ENCODE results near the gene SPTBN4.
"Not testable (repeated sequence)": the region's sequence is repeated elsewhere in the genome, so short reads cannot be mapped to it uniquely, and the experiment has no call there.

The SPTBN4 gene

GRCh38 chr19:40465557-40466218, 1.1 kb upstream of the SPTBN4 start, which contains the start of gene BLVRB:
BLVRB (minus strand) TSS chr19:40465745; CDS start chr19:40465688, 57 bp downstream.
- DNase-seq: peak; percentile 99

- DNase-seq: peak; percentile 69
These were observed 399 bp upstream of the SPTBN4 start for GRCh38 chr19:40466219-40466984.

- DNase-seq: no peak
These were observed 2.2 kb downstream of the SPTBN4 start for GRCh38 chr19:40469011-40469410.

- DNase-seq: no peak
These were observed 4.3 kb downstream of the SPTBN4 start for GRCh38 chr19:40471111-40471510.

- DNase-seq: no peak
These were observed 5.7 kb downstream of the SPTBN4 start for GRCh38 chr19:40472516-40472915.

GRCh38 chr19:40474737-40475136, 7.9 kb downstream of the SPTBN4 start:
- no peak for DNase-seq

- DNase-seq: not testable (repeated sequence)
These were observed 9.3 kb downstream of the SPTBN4 start for GRCh38 chr19:40475878-40476644.

GRCh38 chr19:40486017-40486416, 19.2 kb downstream of the SPTBN4 start:
- DNase-seq: no peak

- no peak for DNase-seq
These were observed 23.1 kb downstream of the SPTBN4 start for GRCh38 chr19:40489882-40490230.

GRCh38 chr19:40492274-40492673, 25.5 kb downstream of the SPTBN4 start:
- no peak for DNase-seq

GRCh38 chr19:40493778-40494177, 27.0 kb downstream of the SPTBN4 start:
- DNase-seq: no peak

- no peak for DNase-seq
These were observed 27.5 kb downstream of the SPTBN4 start for GRCh38 chr19:40494191-40494838.

GRCh38 chr19:40497214-40497613, 30.4 kb downstream of the SPTBN4 start:
- no peak for DNase-seq

GRCh38 chr19:40499320-40499719, 32.5 kb downstream of the SPTBN4 start:
- DNase-seq: no peak

- not testable (repeated sequence) for DNase-seq
These were observed 34.1 kb downstream of the SPTBN4 start for GRCh38 chr19:40500678-40501530.

- no peak for DNase-seq
These were observed 34.8 kb downstream of the SPTBN4 start for GRCh38 chr19:40501599-40501998.

GRCh38 chr19:40502081-40502480, 35.3 kb downstream of the SPTBN4 start:
- DNase-seq: no peak

GRCh38 chr19:40502647-40503319, 36.0 kb downstream of the SPTBN4 start:
- DNase-seq: no peak

GRCh38 chr19:40503320-40503695, 36.5 kb downstream of the SPTBN4 start:
- no peak for DNase-seq

GRCh38 chr19:40506099-40506498, 39.3 kb downstream of the SPTBN4 start:
- no peak for DNase-seq

GRCh38 chr19:40507892-40508291, 41.1 kb downstream of the SPTBN4 start:
- no peak for DNase-seq
